Left renal cortex interstitium (tissue), 4 donors: ENCODE results near the gene ERF. TPM values are rescaled to one million over a fixed set of nuclear protein-coding genes. Genes with fewer than 3 reads are reported as not detected.
A peak's percentile ranks its signal among the peaks of the same experiment; 100 is the strongest.
"Not testable (repeated sequence)": the region's sequence is repeated elsewhere in the genome, so short reads cannot be mapped to it uniquely, and the experiment has no call there.

Experiments used
- DNase-seq, 4 donors: peaks; one replicate each; pipeline ENCODE4 v3.0.0-alpha.2; 2013; ENCODE audit warnings: low read depth in 4 of 4, low spot score in 2 of 4, missing footprints in 1 of 4
- polyA plus RNA-seq, 4 donors: library from polyadenylated mRNA; unstranded; fragments of 120-200 nt; gene quantifications; one replicate each; pipeline ENCODE4 v1.2.1, GENCODE V29; 2013; ENCODE audit not compliant: insufficient read length in 4 of 4

ERF gene
- polyA plus RNA-seq, 4 donors = 52.0 to 92.6 (median 77.4) TPM

DNA sequence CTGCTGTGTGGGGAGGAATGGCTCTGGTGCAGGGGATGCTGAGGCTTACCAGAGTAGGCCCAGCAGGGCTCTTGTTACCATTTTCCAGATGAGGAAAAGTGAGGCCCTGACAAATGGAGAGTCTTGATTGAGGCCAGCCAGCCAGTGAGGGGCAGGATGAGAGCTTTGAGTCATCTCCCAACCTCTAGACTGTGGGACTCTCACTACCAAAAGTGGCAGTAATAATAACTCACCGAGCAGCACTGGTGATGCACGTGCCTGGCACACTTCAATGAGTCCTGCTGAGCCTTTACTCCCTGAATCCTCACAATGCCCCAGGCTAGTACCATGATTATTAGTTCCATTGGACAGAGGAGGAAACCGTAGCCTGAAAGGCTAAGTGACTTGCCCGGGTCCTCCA lies 21.9 kb upstream of the ERF start:
- DNase-seq = no peak

- DNase-seq = no peak
These were observed 21.4 kb upstream of the ERF start for GRCh38 chr19:42276284-42276683.

DNA sequence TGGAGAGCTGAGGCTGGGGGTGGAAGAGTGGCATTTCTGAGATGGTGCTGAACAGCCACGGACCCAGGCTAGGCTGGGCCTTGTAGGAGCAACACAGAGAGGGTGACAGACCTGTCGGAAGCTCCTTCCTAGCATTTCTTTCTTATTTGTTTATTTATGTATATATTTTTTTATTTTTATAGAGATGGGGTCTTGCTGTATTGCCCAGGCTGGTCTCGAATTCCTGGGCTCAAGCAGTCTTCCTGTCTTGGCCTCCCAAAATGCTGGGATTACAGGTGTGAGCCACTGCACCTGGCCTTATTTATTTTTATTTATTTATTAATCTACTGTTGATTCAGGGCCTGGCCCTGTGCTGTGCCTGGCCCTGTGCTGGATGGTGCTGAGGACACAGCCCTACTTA lies 20.6 kb upstream of the ERF start:
- DNase-seq = no peak

DNA sequence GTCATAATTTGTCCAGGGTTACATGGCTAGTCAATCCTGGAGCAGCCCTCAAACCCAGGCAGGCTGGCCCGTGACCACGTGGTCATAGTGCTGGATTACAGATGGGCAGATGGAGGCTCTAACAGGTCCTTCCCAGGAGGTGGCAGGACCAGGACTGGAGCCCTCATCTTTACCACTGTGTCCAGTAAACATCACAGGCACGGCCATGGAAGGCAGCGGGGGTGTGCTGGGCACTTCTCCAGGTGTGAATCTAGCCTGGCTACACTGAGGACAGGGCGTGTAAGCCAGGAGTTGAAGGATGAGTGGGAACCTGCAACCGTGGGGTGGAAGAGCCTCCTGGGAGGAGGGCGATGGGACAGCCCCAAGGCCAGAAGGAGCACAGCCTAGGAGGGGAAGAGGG lies 20.2 kb upstream of the ERF start:
- DNase-seq = no peak

DNA sequence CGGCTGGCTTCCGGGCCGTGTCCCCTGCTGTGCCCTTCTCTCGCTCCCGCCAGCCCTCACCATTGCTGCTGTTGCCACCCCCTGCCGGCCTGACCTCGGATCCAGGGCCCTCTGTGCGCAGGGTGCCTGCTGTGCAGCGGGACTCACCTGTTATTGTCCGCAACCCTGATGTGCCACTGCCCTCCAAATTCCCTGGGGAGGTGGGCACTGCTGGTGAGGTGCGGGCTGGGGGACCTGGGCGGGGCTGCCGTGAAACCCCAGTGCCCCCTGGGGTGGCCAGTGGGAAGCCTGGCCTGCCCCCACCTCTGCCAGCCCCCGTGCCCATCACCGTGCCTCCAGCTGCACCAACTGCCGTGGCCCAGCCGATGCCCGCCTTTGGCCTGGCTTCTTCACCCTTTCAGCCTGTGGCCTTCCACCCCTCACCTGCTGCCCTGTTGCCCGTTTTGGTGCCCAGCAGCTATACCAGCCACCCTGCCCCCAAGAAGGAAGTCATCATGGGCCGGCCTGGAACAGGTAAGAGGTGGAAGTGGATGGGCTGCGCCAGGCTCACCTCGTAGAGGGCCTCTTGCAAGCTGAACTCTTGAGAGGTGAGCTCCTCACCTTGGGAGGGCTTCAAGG lies 19.2 kb upstream of the ERF start:
- no peak for DNase-seq

GRCh38 chr19:42273407-42274064 lies 18.6 kb upstream of the ERF start:
- no peak for DNase-seq

GRCh38 chr19:42272989-42273406 lies 18.1 kb upstream of the ERF start:
- no peak for DNase-seq

GRCh38 chr19:42272535-42272897 lies 17.6 kb upstream of the ERF start:
- DNase-seq = no peak

DNA sequence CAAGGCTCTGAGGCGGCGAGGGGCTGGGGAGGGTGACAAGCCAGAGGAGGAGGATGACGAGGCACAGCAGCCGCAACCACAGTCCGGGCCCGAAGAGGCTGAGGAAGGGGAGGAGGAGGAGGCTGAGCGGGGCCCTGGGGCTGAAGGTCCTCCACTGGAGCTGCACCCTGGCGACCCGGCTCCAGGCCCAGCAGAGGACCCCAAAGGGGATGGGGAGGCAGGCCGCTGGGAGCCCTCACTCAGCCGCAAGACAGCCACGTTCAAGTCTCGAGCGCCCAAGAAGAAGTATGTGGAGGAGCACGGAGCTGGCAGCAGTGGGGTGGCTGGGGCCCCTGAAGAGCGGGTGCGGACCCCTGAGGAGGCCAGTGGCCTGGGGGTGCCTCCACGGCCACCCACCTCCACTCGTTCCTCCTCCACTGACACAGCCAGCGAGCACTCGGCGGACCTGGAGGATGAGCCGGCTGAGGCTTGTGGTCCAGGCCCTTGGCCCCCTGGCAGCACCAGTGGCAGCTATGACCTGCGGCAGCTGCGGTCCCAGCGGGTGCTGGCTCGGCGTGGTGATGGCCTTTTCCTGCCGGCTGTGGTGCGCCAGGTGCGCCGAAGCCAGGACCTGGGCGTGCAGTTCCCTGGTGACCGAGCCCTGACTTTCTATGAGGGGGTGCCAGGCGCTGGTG lies 17.1 kb upstream of the ERF start:
- DNase-seq = no peak

DNA sequence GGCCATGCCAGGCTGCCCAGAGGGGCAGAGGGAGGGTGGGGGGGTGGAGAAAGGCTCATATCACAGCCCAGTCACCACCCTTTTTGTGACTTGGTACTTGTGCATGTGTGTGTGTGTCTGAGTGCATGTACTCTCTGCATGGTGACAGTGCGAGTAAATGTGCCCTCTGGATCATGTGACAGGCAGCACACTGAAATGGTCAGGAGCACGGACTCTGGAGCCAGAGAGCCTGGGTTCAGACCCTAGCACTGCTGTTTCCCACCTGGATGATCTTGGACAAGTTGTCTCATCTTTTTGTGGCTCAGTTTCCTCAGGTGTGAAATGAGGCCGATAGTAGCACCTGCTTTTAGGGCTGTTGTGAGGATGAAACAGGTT lies 16.1 kb upstream of the ERF start:
- no peak for DNase-seq

DNA sequence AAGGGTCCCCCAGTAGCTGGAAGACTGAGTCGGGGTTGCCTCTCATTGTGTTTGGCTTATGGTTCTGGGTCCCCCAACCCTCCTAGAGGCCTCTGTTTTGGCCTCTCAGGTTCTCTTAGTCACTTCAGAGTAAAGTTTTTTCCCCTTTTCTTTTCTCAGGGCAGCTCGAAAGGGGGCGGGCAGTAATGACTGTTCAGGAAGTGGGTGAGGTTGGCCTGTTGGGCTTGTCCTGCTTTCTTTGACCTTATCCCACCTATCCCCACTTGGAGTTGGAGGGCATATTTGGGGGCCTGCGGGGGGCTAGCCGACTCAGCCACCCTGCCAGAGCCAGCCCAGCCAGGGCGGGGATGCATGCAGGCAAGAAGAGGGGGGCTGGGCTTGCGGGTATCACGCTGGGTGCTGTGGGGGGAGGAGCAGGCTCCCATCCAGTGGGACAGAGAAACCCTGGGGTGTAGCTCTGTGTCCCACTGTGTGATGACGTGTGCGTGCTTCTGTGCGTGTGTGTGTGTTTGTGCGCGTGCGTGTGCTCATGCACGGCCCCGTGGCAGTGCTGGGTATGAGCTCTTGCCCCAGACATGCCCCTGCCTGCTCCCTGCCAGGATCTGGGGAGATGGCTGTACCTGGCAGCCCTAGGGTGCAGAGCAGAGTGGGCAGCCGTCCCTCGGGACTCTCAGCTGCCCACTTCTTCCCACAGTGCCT lies 15.6 kb upstream of the ERF start:
- no peak for DNase-seq

- DNase-seq = no peak
These were observed 14.8 kb upstream of the ERF start for GRCh38 chr19:42269478-42270345.

DNA sequence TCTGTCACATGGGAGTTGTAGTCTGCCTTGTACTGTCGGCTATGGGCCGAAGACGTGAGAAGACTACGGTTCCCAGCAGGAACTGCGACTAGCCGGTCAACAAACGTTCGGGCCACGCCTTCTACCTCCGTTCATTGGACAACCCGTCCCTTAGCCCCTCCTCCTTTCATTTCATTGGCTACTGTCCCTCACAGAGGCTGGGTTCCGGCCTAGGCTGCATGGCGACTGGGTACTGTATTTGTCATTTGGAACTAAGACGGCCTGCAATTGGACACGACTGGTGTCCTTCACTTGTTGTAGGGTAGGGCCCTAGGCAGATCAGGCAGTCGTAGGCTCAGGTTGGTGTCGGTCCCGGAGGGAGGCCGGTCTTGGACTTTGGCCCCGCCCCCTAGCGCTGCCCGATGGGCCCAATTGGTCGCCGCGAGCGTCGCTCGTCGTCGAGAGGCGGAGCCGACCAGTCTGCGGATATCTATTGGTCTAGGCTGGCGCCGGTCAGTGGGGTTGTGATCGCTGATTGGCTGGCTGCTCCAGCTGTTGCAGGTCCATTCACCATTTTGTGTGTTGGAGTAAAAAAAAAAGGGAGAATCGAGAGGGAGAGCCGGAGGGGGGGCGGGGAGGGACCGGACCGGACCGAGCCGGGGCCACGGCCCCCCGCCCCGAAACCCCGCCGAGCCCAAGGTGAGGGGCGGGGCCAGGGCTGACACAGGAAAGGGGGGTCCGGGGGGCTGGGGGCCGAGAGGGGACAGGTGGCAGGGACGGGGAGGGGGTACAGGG lies 14.0 kb upstream of the ERF start, which contains the start of gene CIC:
TSS of gene CIC (plus strand) at position 549 of the 774 bp plus-strand sequence. CDS start 2,532 bp downstream, outside the sequence.
- DNase-seq = peak; percentile 100

DNA sequence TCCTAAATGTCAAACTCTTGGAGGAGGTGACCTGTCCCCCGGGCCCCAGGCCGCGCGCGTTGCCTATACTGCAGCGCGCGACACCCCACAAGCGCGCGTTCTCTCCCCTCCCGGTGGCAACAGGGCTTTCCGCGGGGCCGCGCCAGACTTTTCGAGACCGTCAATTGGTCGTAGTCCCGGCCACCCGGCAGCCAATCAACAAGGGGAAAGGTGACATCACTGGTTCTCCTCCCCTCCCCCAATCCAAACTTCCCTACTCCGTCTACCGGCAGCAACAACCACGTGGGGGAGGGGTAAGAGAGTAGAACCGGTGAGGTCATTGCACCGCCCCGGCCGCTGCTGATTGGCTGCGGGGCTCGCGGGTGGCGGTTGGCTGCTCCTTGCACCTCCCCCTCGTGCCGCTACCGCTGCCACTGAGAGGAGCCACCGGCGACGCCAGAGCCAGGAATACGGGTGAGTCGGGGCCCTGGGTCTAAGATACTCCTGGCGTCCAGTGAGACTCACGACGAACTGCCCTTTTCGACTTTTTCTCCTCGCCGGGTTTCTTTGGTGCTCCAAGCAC lies 13.3 kb upstream of the ERF start:
- DNase-seq = peak; percentile 99 to 100 (median 100)

GRCh38 chr19:42267644-42268141 lies 12.8 kb upstream of the ERF start:
- no peak for DNase-seq

DNA sequence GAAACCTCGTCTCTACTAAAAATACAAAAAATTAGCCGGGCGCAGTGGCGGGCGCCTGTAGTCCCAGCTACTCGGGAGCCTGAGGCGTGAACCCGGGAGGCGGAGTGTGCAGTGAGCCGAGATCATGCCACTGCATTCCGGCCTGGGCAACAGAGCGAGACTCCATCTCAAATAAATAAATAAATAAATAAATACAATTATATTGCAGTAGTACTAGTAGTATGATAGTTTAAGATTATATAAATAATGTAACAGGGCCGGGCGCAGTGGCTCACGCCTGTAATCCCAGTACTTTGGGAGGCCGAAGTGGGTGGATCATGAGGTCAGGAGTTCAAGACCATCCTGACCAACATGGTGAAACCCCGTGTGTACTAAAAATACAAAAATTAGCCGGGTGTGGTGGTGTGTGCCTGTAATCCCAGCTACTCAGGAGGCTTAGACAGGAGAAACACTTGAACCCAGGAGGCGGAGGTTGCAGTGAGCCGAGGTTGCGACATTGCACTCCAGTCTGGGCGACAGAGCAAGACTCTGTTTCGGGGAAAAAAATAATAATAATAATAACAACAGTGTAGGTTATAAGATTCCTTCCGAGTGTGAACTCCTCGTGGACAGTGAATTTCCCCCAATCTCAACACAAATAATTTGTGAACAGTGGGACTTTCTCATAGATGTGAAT lies 12.1 kb upstream of the ERF start:
- DNase-seq = not testable (repeated sequence)

GRCh38 chr19:42266105-42266504 lies 11.2 kb upstream of the ERF start:
- not testable (repeated sequence) for DNase-seq

GRCh38 chr19:42261763-42262162 lies 6.8 kb upstream of the ERF start:
- DNase-seq = no peak

- not testable (repeated sequence) for DNase-seq
These were observed 2.9 kb upstream of the ERF start for GRCh38 chr19:42257842-42258241.
